ENCODE measurements around the gene PCGF3.

The PCGF3 gene

GRCh38 chr4:712916-713632, 7.4 kb downstream of the PCGF3 start:
- TF ChIP-seq CTCF (conservative IDR thresholded peaks at IDR 0.05), result no peak
- no peak overlapping the region for H3K27ac ChIP-seq

- no peak overlapping the region for H3K27ac ChIP-seq
- no peak for TF ChIP-seq CTCF (conservative IDR thresholded peaks at IDR 0.05)
Measured at GRCh38 chr4:714087-714486, 8.5 kb downstream of the PCGF3 start.

- TF ChIP-seq CTCF (conservative IDR thresholded peaks at IDR 0.05), result no peak
- H3K27ac ChIP-seq, result no peak overlapping the region
Measured at GRCh38 chr4:717601-718320, 12.1 kb downstream of the PCGF3 start.

- H3K27ac ChIP-seq, result no peak overlapping the region
Measured at GRCh38 chr4:718460-718859, 12.8 kb downstream of the PCGF3 start.

GRCh38 chr4:720111-720860, 14.7 kb downstream of the PCGF3 start:
- H3K27ac ChIP-seq, result no peak overlapping the region
- no peak for TF ChIP-seq CTCF (conservative IDR thresholded peaks at IDR 0.05)

More at GRCh38 chr4:718460-718859, 12.8 kb downstream of the PCGF3 start:
- no peak for TF ChIP-seq CTCF (conservative IDR thresholded peaks at IDR 0.05)

GRCh38 chr4:721261-722168, 15.9 kb downstream of the PCGF3 start:
- H3K27ac ChIP-seq, result no peak overlapping the region

More at GRCh38 chr4:721261-722168, 15.9 kb downstream of the PCGF3 start:
- no peak for TF ChIP-seq CTCF (conservative IDR thresholded peaks at IDR 0.05)
